Mesenteric fat pad (tissue), 1 donor: ENCODE measurements around the gene ARNT2. TPM values are rescaled to one million over a fixed set of nuclear protein-coding genes. Genes with fewer than 3 reads are reported as not detected.
A peak's percentile ranks its signal among the peaks of the same experiment; 100 is the strongest.

ENCODE experiments used
- DNase-seq: peaks from one replicate; pipeline ENCODE4 v3.0.0-alpha.2; 2020; ENCODE audit warnings: low spot score
- total RNA-seq: library from RNA; stranded (reverse); fragmentation: NEBNext Ultra II Directional; extraction: Animal tissue kit (Norgen Biotek cat#: 25700); gene quantifications from one replicate; pipeline ENCODE4 v1.2.1, GENCODE V29; 2021
- donor health status: DM: yes; HTN: yes; CAD: no.

Gene ARNT2
- total RNA-seq, 1 donor from 2014 or later, result 1.8 TPM

DNA sequence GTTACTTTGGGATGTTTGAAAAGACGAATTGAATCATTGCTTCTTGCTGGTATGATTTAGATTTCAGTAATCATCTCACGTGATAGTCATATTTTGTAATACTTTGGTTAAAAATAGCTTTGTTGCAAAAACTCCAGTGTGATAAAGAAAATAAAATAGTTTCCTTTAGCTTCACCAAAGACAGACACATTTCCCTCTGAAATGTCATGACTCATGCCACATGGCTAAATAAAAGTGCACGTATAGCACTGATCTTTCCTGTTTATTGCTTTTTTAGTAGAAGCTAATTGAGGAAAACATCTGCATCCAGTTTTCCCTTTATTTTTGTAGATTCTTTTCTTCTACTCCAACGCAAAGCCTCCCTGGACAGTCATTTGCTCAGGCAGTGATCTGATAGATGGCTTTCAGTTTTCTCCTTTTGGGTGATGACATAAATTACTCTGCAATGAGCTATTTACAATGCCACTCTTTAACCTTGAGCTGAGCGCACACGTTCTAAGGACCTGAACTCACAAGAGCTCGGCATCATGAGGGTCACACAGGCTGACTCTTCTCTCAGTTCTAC lies 84.9 kb downstream of the ARNT2 start:
- DNase-seq, result no peak

DNA sequence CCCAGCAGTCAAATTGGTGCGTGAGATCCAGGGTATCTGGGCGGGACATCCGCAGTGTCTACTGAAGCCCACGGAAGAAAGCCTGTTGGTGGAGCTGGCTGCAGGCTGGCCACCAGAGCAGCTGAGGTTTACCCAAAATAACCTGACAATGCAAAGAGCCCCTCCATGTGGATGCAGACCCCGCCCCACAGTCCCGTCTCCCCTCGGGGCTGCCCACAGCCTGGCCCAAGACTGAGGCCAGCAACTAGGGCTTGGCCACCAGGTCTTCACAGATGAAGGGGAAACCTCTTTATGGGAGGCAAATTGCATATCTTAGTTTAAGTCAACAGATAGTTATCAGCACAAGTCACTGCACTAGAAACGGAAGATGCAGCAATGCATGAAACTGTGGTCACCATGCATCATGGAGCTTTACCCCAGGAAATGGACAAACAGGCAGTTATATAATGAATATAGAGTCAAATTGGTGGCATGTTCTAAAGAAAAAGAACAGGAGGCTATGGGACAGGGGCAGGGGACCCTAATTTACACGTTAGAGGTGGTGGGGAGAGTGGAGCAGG lies 86.3 kb downstream of the ARNT2 start:
- DNase-seq, result no peak

DNA sequence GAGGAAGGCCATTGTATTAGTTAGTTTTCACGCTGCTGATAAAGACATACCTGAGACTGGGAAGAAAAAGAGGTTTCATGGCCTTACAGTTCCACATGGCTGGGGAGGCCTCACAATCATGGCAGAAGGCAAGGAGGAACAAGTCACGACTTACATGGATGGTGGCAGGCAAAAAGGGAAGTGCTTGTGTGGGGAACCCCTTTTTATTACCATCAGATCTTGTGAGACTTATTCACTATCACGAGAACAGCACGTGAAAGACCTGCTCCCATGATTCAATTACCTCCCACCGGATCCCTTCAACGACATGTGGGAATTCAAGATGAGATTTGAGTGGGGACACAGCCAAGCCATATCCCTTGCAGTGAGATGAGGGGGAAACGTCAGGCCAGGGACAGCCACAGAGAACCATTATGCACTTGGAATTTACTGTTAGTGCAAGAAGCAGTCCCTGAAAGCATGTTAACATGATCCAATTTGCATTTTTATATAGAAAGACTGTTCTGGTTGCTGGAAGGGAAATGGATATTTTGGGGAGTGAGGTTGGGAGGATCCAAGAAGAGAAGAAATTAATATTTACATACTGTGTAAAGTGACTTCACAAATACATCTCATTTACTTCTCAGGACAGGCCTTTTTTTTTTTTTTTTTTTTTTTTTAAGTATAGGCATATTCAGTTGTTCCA lies 87.1 kb downstream of the ARNT2 start:
- no peak for DNase-seq

DNA sequence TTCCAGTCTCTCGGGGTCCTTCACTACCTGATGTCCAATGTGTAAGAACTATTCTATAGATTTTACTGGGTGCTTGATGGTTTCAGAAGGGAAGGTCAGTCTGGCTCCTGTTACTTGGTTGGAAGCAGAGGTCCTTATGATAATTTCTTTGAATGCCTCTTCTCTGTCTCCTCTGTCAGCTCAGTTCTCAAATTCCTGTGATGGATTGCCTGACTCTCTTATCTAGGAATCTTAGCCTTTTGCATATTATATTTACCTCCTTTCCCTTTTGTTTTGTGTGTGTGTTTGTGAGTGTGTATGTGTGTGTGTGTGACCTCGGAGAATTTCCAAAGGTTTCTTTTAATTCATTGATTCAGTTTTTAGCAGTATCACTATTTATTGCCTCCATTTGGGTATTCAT lies 88.2 kb downstream of the ARNT2 start:
- DNase-seq, result no peak

DNA sequence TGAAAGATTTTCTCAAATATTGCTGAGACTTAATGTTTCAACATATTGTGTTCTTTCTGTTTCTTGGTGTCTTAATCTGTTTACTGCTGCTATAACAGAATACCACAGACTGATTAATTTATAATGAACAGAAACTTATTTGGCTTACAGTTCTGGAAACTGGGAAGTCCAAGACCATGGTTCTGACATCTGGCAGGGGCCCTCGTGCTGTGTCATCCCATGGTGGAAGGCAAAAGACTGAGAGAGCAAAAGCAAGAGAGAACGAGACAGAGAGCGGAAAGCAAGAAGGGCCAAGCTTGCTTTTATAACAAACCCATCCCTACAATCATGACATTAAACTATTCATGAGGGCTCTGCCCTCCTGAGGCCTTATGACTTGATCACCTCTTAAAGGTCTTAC lies 88.7 kb downstream of the ARNT2 start:
- DNase-seq, result no peak

DNA sequence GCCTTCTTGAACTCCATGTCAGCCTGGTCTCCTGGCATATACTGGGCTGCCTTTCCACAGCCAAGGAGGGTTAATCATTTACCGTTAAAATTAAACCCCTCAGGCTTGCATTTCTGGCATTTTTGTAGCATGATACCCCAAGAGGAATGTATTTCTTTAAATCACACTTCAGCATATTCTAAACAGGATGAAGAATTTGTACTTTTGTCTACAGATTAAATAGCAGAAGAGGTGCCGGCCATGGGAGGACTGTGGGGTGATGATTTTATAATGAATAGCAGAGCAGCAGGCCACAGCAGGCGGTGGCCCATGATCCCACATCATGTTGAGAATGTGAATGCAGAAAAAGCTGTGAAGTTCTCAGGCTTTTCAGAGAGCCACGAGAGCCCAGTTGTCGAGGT lies 90.2 kb downstream of the ARNT2 start:
- DNase-seq, result no peak

DNA sequence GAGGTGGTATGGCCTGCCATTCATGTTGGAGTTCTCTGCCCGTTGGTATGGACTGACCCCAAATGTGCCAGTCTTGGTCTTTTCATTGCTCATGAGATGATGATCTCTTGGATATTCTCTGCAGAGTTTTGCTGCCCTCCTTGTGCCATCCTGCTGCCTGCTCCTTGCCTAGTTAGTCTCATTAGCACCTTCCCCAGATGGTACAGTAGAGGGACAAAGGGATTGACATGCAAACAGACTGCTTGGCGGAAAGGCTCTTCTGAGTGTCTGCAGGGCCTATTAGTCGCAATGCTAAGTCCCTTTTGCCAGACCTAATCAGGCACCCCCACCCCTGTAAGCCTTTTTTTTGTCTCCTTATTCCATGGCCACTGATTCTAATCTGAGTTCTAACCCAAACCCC lies 90.6 kb downstream of the ARNT2 start:
- DNase-seq, result no peak

DNA sequence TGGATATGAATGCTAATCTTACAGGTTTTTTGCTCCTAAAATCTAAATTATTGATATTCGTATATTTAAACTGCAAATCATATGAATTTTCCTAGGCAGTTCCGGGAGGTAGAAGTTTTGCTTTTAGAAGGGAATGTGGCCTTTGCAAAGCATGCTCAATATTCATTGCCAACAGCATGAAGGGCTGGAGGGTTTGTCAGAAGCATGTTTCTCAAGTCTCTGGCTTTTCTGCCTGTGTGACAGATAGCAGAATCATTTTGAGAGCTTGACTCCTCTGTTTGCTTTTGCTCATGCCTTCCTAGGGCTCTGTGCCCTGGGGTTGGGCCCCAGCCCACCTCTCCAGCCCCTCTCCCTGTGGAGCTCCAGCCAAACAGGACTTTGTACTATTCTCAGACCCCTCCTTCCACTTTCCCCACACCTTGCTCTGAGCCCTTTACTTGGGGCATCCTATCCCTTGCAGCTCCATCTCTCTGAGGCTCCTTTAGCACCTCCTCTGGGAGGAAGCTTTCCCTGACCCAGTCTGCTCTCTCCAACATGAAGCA lies 91.3 kb downstream of the ARNT2 start:
- DNase-seq, result no peak

DNA sequence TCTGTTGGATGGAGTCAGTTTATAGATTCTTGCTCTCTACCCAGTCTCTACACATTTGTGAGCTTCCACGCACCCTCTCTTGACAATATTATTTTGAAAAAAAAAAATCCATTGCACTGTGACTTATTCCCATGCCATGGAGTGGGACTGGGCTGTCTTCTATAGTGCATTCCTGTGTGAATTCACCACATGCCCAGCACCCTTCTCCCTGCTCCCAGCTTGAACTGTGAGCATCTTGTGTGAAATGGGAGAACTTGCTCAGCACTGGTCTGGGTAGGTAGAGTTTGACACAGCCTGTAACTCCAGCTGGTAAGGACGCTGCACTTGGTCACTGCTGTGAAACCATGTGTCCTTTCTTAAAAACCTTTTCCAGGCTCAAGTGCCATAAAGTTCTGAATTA lies 91.9 kb downstream of the ARNT2 start:
- no peak for DNase-seq

DNA sequence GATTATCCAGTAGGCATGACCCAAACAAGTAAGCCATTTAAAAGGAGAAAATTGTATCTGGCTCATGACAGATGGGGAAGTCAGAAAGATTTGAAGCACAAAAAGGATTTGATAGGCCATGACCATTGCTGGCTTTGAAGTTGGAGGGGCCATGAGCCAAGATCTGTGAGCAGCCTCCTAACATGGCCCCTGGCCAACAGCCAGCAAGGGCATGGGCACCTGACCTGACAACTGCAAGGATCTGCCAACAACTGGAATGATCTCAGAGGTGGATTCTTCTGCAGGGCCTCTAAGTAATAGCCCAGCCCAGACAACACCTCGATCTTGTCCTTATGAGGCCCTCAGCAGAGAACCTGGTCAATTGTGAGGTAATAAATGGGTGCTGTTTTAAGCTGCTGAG lies 93.0 kb downstream of the ARNT2 start:
- no peak for DNase-seq

DNA sequence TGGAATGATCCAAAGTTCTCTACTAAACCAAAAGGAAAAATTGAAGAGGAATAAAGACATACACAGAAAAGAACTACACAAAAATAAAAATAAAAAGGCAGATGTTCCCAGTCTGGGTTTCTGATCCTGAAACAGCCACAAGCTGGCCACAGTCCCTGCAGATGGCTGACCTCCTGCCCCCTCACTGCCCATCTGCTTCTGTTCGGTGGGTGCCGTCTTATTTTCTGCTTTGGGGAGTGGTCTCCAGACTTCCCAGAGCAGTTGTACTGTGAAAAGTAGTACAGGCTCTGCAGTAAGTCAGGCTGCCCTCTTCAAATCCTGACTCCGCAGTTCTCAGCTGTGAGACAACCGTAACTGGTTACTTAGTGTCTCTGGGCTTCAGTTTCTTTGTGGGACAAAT lies 94.5 kb downstream of the ARNT2 start:
- DNase-seq, result no peak

DNA sequence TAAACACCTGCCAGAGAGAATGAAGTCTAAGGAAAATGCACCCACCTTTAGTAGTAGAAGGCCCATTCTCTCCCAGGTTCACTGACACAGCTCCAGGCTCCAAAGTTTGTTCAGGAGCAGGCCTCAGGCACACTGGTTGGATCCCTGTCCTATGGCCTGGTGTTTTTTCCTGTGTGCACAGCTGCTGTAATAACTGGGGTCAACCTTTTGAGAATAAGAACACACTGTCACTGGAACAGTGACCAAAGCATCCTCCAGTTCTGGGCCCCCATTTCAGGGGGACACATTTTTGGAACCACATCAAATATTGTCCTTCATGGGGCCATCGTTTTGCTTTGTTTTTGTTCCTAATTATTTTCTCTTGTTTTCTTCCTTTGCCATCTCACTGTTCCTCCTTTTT lies 95.8 kb downstream of the ARNT2 start:
- no peak for DNase-seq

DNA sequence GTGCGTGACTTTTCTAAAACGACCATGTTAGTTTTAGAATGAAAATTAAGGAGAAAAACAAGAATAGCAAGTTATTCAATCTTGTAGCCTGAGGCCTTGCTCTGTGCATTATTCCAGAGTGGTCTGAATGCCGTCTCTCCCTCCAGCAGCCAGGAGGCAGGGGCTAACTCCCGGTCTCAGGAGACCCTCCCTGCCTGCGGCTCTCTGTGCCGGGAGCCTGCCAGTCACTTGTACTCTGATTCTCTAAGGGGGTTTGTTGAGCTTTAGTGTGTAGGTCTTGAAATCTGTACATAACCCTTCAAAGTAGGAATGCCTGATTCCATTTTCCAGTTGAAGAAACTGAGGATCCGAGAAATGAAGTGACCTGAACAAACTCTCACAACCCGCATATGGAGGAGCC lies 97.3 kb downstream of the ARNT2 start:
- no peak for DNase-seq

DNA sequence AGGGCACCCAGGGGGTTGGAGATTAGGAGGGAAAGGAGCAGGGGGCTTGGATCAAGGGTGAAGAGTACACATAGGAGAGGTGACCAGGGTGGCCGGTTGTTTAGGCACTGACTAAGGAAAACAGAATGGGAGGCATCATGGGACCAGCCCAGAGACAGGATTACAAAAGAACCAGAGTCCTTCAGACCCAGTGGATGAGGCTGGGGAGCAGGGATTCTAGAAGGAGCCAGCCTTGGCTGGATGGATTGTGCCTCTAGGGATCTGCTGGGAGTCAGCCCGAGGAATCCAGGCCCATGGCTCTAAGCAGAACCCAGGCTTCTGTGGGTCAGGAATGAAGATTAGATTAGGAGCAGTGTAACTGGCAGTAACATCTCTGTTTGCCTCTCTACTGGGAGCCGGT lies 98.6 kb downstream of the ARNT2 start:
- DNase-seq, result no peak

DNA sequence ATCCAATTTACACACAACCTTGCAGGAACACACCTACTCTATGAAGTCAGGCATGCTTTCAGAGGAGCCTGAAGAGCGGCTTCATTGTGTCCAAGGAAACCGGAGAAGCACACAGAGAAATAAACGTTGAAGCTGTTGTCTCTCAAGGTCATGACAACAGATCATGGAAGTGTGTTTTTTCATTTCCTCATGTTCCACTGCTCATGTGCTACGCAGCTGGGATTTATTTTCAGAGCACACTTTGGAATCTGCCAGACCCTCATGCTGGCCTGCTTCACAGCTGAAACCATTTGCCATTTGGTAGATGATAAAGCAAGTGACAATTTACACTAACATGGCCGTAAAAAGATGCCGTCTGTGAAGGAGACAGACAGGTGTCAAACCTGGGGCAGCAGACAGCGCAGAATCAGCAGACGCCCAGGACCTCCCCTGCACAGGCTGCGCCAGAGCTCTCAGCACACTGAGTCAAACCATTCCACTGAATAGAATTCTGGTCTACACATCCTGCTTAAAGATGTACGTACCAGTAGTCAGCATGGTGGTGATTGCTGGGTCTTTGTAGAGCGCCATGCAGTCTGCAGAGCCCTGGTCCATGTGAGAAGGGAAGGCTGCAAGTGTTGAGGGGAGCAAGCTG lies 99.3 kb downstream of the ARNT2 start:
- no peak for DNase-seq

DNA sequence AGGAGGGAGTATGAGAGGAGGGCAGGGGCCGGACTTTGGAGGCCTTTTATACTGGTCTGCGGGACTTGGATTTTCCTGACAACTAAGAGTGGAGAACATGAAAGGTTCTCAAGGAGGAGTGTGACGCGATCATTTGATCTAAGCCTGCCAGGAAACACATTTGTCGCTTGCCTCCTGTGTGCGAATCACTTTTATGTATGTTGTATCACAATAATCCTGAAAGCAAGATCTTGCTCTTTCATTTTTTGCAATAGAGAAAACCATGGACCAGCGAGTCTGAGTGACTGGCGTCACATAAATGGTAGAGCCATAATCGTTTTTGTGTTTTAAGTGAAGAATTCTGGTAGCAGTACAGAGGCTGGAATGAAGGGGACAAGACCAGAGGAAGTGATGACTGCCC lies 100.7 kb downstream of the ARNT2 start:
- no peak for DNase-seq

DNA sequence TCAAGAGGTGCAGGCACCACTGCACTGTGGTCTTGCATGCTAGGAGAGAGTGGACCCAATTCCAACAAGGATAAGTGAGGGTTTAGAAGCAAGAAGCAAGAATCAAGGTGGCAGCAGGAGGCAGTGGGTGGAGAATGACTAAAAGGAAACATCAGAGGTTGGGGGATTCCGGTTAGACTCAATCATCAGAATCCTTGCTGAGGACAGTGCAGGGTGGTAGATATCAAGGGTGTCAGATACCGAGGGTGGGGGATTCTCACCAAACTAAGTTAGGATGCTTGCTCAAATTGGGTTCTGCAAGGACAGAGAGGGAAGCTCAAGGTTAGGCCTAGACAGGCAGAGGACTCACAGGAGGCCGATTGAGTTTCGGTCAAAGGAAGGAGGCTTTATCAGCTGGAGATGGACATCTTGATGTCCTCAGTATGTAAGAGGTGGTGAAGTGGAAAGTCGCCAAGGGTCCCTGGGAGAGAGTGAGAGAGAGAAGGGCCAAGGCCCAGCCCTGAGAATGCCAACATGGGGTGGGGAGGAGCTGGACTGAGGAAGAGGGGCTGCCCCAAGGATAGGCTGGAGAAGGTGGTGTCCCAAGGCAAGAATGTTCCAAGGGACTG lies 102.2 kb downstream of the ARNT2 start:
- no peak for DNase-seq

DNA sequence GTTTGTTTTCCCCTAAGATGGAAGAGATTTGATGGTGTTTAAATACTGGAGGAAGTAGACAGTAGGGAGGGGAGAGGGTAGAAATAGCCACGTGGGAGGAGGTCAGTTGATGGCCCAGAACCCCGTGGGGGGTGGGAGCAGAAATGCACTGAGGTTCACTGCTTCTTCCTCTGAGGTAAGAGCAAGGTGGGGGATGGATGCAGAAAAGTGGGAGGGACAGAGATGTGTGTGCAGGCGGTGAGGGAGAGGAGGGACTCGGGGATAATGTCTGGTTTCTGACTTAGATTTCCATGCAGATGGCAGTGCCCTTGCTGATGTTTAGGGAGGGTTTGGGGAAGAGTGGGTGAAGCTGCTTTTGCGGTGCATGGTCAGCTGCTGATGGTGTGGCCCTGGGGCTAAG lies 102.9 kb downstream of the ARNT2 start:
- DNase-seq, result no peak

DNA sequence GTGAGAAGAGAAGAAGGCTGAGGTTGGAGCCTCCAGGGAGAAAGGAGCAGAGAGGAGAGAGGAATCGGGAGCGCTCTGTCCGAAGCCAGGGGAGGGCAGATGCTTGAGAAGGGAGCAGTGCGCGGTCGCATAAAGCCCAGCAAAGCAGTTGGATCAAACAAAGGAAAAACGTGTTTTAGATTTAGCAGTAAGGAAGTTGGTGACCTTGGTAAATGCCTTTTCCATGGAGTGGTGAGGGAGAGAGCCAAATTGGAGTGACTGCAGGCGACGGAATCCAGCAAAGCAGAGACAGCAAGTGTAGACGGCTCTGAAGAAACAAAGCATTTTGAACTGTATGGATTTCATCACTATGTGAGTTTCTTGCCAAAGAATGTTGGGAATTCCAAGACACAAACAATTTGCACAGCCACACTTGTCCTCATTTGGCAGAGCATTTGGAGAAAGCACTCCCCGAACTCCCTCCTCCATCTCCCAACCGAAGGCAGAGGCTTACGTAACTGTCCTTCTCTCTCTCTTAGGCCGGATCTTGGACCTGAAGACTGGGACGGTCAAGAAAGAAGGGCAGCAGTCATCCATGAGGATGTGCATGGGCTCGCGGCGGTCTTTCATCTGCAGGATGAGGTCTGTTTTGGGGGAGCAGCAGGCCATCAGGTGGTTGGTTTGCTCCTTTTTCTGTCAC lies 103.6 kb downstream of the ARNT2 start:
- DNase-seq, result peak; percentile 74

DNA sequence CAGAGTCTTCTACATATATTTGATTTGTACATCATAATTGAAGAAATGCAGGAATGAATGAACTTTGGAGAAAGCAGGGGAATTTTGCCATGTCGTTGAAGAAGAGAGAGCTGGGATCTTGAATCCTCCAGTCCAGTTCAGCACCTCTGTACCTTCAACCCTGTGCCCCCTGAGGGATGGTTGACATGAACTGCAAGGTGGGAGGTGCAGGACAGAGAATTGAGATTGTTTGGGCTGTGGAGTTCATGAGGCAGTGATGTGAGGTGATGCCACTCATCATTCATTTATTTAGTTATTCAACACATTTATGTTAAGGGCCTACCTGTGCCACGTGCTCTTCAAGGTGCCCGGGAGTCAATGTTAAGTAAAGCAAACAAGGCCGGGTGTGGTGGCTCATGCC lies 104.6 kb downstream of the ARNT2 start:
- no peak for DNase-seq

DNA sequence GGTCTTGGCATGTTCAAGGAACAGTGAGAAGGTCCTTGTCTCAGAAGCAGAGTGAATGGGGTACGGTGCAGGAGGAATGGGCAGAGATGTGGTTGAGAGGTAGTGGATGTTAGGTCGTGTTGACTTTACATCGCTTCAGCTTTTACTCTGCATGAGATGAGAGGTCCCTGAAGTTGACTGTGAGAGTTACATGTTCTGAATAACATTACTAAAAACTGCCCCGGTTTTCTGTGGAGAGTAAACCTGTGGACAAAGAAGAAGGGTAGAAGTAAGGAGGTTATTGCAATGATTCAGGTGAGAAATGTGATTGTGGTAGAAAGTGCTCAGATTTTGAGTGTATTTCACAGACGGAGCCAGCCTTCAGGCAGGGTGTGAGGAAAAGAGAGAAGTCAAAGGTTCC lies 105.6 kb downstream of the ARNT2 start:
- DNase-seq, result no peak
